WTC11 (cell line): ENCODE data around the gene EHD1. TPM values are rescaled to one million over a fixed set of nuclear protein-coding genes. Genes with fewer than 3 reads are reported as not detected.

Source experiments
- ATAC-seq: fragments of 200-7000 bp; cut with Tn5 transposase; 2 replicates; pipeline ENCODE4 v1.10.0; 2021; ENCODE audit warnings: mild to moderate bottlenecking, moderate library complexity
- CTCF ChIA-PET: fragments of 300-600 bp; sonication (Branson Sonifier 250); formaldehyde crosslinking; loops from one replicate; lab custom pipeline; 2021; ENCODE audit warnings: antibody characterized with exemption; lab: Charles Lee
- POLR2A ChIA-PET: fragments of 350-600 bp; sonication (Branson Sonifier 250); formaldehyde crosslinking; loops from one replicate; lab custom pipeline; 2021; ENCODE audit warnings: antibody characterized with exemption; lab: Charles Lee
- DNase-seq: peaks from one replicate; pipeline ENCODE4 v3.0.0; 2021; ENCODE audit warnings: low spot score
- H3K27ac Mint-ChIP-seq: 2 replicates; pipeline ENCODE4 v1.8.0; 2021; ENCODE audit warnings: mixed read lengths
- H3K27me3 Mint-ChIP-seq: 2 replicates; pipeline ENCODE4 v1.8.0; 2021; ENCODE audit warnings: low read depth, mild to moderate bottlenecking, moderate library complexity, mixed read lengths
- H3K36me3 Mint-ChIP-seq: 2 replicates; pipeline ENCODE4 v1.8.0; 2021; ENCODE audit warnings: mixed read lengths
- H3K4me1 Mint-ChIP-seq: 2 replicates; pipeline ENCODE4 v1.8.0; 2022; ENCODE audit warnings: mixed read lengths
- H3K4me3 Mint-ChIP-seq: 2 replicates; pipeline ENCODE4 v1.8.0; 2021; ENCODE audit warnings: mild to moderate bottlenecking, moderate library complexity, mixed read lengths
- H3K9me3 Mint-ChIP-seq: 2 replicates; pipeline ENCODE4 v1.8.0; 2021; ENCODE audit warnings: mixed read lengths
- CBFB ChIP-seq: sonication (generic); formaldehyde crosslinking; IDR thresholded peaks from 2 replicates; pipeline ENCODE4 v1.8.1; 2022; ENCODE audit warnings: mild to moderate bottlenecking, low read depth, missing genetic modification reagents
- ESRRA ChIP-seq: sonication (generic); formaldehyde crosslinking; IDR thresholded peaks from 2 replicates; pipeline ENCODE4 v1.8.1; 2022; ENCODE audit warnings: mild to moderate bottlenecking, missing genetic modification reagents, borderline replicate concordance
- GTF2I ChIP-seq: fragments of 250-450 bp; sonication (Bioruptor Pico); conservative IDR thresholded peaks from 2 replicates; pipeline ENCODE4 v1.4.0; 2021; ENCODE audit warnings: mild to moderate bottlenecking
- HMGA2 ChIP-seq: fragments of 250-450 bp; sonication (Bioruptor Pico); IDR thresholded peaks from 2 replicates; pipeline ENCODE4 v1.4.0; 2021; ENCODE audit warnings: mild to moderate bottlenecking, moderate library complexity
- NFYB ChIP-seq: sonication (generic); formaldehyde crosslinking; conservative IDR thresholded peaks from 2 replicates; pipeline ENCODE4 v1.8.0; 2022; ENCODE audit warnings: low read depth, missing genetic modification reagents
- NR2C2 ChIP-seq: sonication (generic); formaldehyde crosslinking; IDR thresholded peaks from 2 replicates; pipeline ENCODE4 v1.8.0; 2022; ENCODE audit warnings: mild to moderate bottlenecking, missing genetic modification reagents
- NR3C1 ChIP-seq: sonication (generic); formaldehyde crosslinking; conservative IDR thresholded peaks from 2 replicates; pipeline ENCODE4 v1.8.1; 2023; ENCODE audit warnings: low read depth, mild to moderate bottlenecking, missing genetic modification reagents
- SMAD4 ChIP-seq: sonication (generic); formaldehyde crosslinking; IDR thresholded peaks from 2 replicates; pipeline ENCODE4 v1.8.0; 2022; ENCODE audit warnings: mild to moderate bottlenecking, missing genetic modification reagents
- ZNF232 ChIP-seq: sonication (generic); formaldehyde crosslinking; IDR thresholded peaks from 2 replicates; pipeline ENCODE4 v1.8.0; 2022; ENCODE audit warnings: mild to moderate bottlenecking, missing genetic modification reagents
- ZNF317 ChIP-seq: sonication (generic); formaldehyde crosslinking; IDR thresholded peaks from 2 replicates; pipeline ENCODE4 v1.8.1; 2023; ENCODE audit warnings: low read depth, mild to moderate bottlenecking, moderate library complexity, missing genetic modification reagents, borderline replicate concordance
- ZNF416 ChIP-seq: fragments of 250-450 bp; sonication (Bioruptor Pico); IDR thresholded peaks from 2 replicates; pipeline ENCODE4 v1.9.0; 2021; ENCODE audit warnings: mild to moderate bottlenecking, inconsistent platforms
- total RNA-seq: library from RNA; stranded (reverse); gene quantifications from 3 replicates; pipeline ENCODE4 v1.2.3, GENCODE V29; 2021
- TF ChIP-seq, protein P1 (sequence below): fragments of 250-450 bp; sonication (Bioruptor Pico); IDR thresholded peaks from 2 replicates; pipeline ENCODE4 v1.9.0; 2021; ENCODE audit warnings: mild to moderate bottlenecking
- TF ChIP-seq, protein P2 (sequence below): sonication (generic); formaldehyde crosslinking; IDR thresholded peaks from 2 replicates; pipeline ENCODE4 v1.8.1; 2022; ENCODE audit warnings: missing genetic modification reagents, borderline replicate concordance
- TF ChIP-seq, protein P3 (sequence below): sonication (generic); formaldehyde crosslinking; IDR thresholded peaks from 2 replicates; pipeline ENCODE4 v1.8.1; 2023; ENCODE audit warnings: mild to moderate bottlenecking, missing genetic modification reagents, moderate library complexity
- TF ChIP-seq, protein P4 (sequence below): sonication (generic); formaldehyde crosslinking; IDR thresholded peaks from 2 replicates; pipeline ENCODE4 v1.8.0; 2022; ENCODE audit warnings: mild to moderate bottlenecking, missing genetic modification reagents
- TF ChIP-seq, protein P5 (sequence below): sonication (generic); formaldehyde crosslinking; IDR thresholded peaks from 2 replicates; pipeline ENCODE4 v1.8.1; 2022; ENCODE audit warnings: mild to moderate bottlenecking, missing genetic modification reagents, moderate library complexity, borderline replicate concordance
- TF ChIP-seq, protein P6 (sequence below): sonication (generic); formaldehyde crosslinking; IDR thresholded peaks from 2 replicates; pipeline ENCODE4 v1.8.1; 2023; ENCODE audit warnings: mild to moderate bottlenecking, missing genetic modification reagents
- TF ChIP-seq, protein P7 (sequence below): sonication (generic); formaldehyde crosslinking; IDR thresholded peaks from 2 replicates; pipeline ENCODE4 v1.8.1; 2022; ENCODE audit warnings: low read depth, mild to moderate bottlenecking, moderate library complexity, missing genetic modification reagents, borderline replicate concordance

The EHD1 gene
- total RNA-seq, 1 experiment from 2014 or later: 38.1 TPM

DNA sequence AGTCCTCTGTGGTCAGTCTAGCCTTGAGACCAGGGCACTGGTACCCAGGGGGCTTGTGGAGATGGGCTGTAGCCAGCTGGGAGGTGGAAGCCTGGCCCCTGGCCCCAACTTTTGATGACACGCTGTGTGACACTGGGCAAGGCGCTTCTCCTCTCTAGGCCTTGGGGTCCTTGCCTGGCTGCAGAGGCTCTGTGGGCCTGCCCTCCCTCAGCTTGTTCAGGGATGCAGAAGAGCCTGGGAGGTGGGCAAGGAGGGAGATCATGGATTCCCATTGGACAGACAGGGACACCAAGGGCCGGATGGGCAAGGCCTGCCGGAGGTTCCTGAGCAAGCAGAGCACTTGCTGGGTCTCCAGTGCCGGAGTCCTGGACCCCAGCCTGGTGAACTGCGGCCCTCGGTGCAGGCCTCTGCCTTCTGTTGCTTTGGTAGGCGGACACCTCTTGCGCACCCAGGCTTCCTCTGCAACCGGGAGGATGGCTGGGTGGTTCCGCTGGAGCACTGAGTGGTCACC, 44.8 kb upstream of the EHD1 start:
- TF ChIP-seq ZNF416 (CRISPR knock-in tag) (no peak), ZNF317 (no peak)
- Mint-ChIP-seq H3K27ac (peak overlapping the region; percentile 19; the same call in 1 of the 2 replicates), H3K27me3 (no peaks in the 10 kb centered on the region), H3K9me3 (no peaks in the 10 kb centered on the region), H3K36me3 (no peaks in the 10 kb centered on the region), H3K4me3 (peak overlapping the region; percentile 93), H3K4me1 (no peaks in the 10 kb centered on the region; the same call in 1 of the 2 replicates)
- DNase-seq (no peak), ATAC-seq (no peak)
- ChIA-PET POLR2A (interaction anchor here (1.1 kb wide), 1 partner anchor 12 kb away, joined by 6 read pairs; the partner anchor contains the start of gene GPHA2), CTCF (interaction anchor here (1.2 to 1.9 kb wide), 7 partner anchors 7 to 120 kb away, joined by 3 to 13 read pairs (median 4); partner anchors contain the start of genes BATF2 and MAP4K2)

DNA sequence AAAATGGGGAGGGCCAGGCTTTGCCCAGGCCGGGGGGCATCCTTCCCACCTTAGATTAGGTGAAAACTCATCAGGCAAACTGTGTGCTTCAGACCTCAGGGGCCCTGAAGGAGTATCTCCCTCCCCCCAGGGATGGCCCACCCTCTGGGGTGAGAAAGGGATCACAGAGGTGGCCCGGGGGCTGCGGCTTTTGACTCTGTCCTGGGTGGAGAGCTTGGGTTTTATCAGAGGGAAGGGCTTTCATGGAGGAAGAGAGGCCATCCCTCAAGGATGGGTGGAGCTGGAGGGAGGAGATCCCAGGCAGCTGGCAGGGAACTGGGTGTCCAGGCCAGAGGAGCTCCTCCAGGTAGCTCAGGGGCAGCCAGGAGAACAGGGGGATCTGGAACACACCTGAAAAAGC, 43.0 kb upstream of the EHD1 start:
- ChIA-PET CTCF (interaction anchor here (1.4 kb wide), 2 partner anchors 74 to 189 kb away, joined by 3 to 4 read pairs; no protein-coding TSS in a partner anchor), POLR2A (no interaction called here)
- H3K27ac Mint-ChIP-seq: no peak overlapping the region
- H3K36me3 Mint-ChIP-seq: no peaks in the 10 kb centered on the region
- no peak for TF ChIP-seq HMGA2
- no peak for TF ChIP-seq ESRRA
- no peak for TF ChIP-seq NFYB (CRISPR knock-in tag)
- TF ChIP-seq, protein P1, sequence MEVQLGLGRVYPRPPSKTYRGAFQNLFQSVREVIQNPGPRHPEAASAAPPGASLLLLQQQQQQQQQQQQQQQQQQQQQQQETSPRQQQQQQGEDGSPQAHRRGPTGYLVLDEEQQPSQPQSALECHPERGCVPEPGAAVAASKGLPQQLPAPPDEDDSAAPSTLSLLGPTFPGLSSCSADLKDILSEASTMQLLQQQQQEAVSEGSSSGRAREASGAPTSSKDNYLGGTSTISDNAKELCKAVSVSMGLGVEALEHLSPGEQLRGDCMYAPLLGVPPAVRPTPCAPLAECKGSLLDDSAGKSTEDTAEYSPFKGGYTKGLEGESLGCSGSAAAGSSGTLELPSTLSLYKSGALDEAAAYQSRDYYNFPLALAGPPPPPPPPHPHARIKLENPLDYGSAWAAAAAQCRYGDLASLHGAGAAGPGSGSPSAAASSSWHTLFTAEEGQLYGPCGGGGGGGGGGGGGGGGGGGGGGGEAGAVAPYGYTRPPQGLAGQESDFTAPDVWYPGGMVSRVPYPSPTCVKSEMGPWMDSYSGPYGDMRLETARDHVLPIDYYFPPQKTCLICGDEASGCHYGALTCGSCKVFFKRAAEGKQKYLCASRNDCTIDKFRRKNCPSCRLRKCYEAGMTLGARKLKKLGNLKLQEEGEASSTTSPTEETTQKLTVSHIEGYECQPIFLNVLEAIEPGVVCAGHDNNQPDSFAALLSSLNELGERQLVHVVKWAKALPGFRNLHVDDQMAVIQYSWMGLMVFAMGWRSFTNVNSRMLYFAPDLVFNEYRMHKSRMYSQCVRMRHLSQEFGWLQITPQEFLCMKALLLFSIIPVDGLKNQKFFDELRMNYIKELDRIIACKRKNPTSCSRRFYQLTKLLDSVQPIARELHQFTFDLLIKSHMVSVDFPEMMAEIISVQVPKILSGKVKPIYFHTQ: no peak
- TF ChIP-seq NR3C1 (CRISPR knock-in tag): no peak
- TF ChIP-seq, protein P2, sequence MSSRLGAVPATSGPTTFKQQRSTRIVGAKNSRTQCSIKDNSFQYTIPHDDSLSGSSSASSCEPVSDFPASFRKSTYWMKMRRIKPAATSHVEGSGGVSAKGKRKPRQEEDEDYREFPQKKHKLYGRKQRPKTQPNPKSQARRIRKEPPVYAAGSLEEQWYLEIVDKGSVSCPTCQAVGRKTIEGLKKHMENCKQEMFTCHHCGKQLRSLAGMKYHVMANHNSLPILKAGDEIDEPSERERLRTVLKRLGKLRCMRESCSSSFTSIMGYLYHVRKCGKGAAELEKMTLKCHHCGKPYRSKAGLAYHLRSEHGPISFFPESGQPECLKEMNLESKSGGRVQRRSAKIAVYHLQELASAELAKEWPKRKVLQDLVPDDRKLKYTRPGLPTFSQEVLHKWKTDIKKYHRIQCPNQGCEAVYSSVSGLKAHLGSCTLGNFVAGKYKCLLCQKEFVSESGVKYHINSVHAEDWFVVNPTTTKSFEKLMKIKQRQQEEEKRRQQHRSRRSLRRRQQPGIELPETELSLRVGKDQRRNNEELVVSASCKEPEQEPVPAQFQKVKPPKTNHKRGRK (CRISPR knock-in tag): no peak
- TF ChIP-seq, protein P3, sequence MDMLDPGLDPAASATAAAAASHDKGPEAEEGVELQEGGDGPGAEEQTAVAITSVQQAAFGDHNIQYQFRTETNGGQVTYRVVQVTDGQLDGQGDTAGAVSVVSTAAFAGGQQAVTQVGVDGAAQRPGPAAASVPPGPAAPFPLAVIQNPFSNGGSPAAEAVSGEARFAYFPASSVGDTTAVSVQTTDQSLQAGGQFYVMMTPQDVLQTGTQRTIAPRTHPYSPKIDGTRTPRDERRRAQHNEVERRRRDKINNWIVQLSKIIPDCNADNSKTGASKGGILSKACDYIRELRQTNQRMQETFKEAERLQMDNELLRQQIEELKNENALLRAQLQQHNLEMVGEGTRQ (CRISPR knock-in tag): no peak
- TF ChIP-seq, protein P4, sequence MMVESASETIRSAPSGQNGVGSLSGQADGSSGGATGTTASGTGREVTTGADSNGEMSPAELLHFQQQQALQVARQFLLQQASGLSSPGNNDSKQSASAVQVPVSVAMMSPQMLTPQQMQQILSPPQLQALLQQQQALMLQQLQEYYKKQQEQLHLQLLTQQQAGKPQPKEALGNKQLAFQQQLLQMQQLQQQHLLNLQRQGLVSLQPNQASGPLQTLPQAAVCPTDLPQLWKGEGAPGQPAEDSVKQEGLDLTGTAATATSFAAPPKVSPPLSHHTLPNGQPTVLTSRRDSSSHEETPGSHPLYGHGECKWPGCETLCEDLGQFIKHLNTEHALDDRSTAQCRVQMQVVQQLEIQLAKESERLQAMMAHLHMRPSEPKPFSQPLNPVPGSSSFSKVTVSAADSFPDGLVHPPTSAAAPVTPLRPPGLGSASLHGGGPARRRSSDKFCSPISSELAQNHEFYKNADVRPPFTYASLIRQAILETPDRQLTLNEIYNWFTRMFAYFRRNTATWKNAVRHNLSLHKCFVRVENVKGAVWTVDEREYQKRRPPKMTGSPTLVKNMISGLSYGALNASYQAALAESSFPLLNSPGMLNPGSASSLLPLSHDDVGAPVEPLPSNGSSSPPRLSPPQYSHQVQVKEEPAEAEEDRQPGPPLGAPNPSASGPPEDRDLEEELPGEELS: no peak
- TF ChIP-seq, protein P5, sequence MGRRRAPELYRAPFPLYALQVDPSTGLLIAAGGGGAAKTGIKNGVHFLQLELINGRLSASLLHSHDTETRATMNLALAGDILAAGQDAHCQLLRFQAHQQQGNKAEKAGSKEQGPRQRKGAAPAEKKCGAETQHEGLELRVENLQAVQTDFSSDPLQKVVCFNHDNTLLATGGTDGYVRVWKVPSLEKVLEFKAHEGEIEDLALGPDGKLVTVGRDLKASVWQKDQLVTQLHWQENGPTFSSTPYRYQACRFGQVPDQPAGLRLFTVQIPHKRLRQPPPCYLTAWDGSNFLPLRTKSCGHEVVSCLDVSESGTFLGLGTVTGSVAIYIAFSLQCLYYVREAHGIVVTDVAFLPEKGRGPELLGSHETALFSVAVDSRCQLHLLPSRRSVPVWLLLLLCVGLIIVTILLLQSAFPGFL (CRISPR knock-in tag): no peak
- no peak for TF ChIP-seq ZNF232 (CRISPR knock-in tag)
- TF ChIP-seq, protein P6, sequence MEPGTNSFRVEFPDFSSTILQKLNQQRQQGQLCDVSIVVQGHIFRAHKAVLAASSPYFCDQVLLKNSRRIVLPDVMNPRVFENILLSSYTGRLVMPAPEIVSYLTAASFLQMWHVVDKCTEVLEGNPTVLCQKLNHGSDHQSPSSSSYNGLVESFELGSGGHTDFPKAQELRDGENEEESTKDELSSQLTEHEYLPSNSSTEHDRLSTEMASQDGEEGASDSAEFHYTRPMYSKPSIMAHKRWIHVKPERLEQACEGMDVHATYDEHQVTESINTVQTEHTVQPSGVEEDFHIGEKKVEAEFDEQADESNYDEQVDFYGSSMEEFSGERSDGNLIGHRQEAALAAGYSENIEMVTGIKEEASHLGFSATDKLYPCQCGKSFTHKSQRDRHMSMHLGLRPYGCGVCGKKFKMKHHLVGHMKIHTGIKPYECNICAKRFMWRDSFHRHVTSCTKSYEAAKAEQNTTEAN (CRISPR knock-in tag): no peak
- TF ChIP-seq, protein P7, sequence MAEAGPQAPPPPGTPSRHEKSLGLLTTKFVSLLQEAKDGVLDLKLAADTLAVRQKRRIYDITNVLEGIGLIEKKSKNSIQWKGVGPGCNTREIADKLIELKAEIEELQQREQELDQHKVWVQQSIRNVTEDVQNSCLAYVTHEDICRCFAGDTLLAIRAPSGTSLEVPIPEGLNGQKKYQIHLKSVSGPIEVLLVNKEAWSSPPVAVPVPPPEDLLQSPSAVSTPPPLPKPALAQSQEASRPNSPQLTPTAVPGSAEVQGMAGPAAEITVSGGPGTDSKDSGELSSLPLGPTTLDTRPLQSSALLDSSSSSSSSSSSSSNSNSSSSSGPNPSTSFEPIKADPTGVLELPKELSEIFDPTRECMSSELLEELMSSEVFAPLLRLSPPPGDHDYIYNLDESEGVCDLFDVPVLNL (CRISPR knock-in tag): no peak
- TF ChIP-seq SMAD4 (CRISPR knock-in tag): no peak
- no peak for TF ChIP-seq GTF2I (CRISPR knock-in tag)
- no peak for TF ChIP-seq NR2C2
- TF ChIP-seq CBFB (CRISPR knock-in tag): no peak
- H3K4me1 Mint-ChIP-seq: peaks cover 7% of the 10 kb centered on the region
- no peak for ATAC-seq
- H3K4me3 Mint-ChIP-seq: no peak overlapping the region
- H3K9me3 Mint-ChIP-seq: no peaks in the 10 kb centered on the region
- no peaks in the 10 kb centered on the region for H3K27me3 Mint-ChIP-seq
- no peak for DNase-seq
